Activated CD8-positive, alpha-beta memory T cell treated with anti-CD3 and anti-CD28 coated beads for 4 hours (primary cell): ENCODE measurements around the gene GLI3.
"Not testable (repeated sequence)": the region's sequence is repeated elsewhere in the genome, so short reads cannot be mapped to it uniquely, and the experiment has no call there.

ENCODE experiments used
- DNase-seq, 2 donors: peaks; one replicate each; pipeline ENCODE4 v3.0.0-alpha.2; 2020; ENCODE audit warnings: low read depth in 2 of 2

The GLI3 gene

GRCh38 chr7:42212541-42213090 is 24.4 kb downstream of the GLI3 start:
- no peak for DNase-seq

GRCh38 chr7:42211938-42212337 is 25.1 kb downstream of the GLI3 start:
- no peak for DNase-seq

GRCh38 chr7:42210779-42211178 is 26.2 kb downstream of the GLI3 start:
- no peak for DNase-seq

GRCh38 chr7:42210333-42210732 is 26.7 kb downstream of the GLI3 start:
- DNase-seq: no peak

GRCh38 chr7:42209085-42209484 is 27.9 kb downstream of the GLI3 start:
- not testable (repeated sequence) for DNase-seq

- no peak for DNase-seq
These were observed 28.4 kb downstream of the GLI3 start for GRCh38 chr7:42208572-42208971.

GRCh38 chr7:42207420-42207819 is 29.6 kb downstream of the GLI3 start:
- DNase-seq: no peak

- no peak for DNase-seq
These were observed 33.7 kb downstream of the GLI3 start for GRCh38 chr7:42203336-42203735.

GRCh38 chr7:42202601-42203000 is 34.4 kb downstream of the GLI3 start:
- DNase-seq: no peak

GRCh38 chr7:42198974-42199668 is 37.9 kb downstream of the GLI3 start:
- no peak for DNase-seq

GRCh38 chr7:42198296-42198695 is 38.7 kb downstream of the GLI3 start:
- no peak for DNase-seq

- no peak for DNase-seq
These were observed 39.6 kb downstream of the GLI3 start for GRCh38 chr7:42197451-42197850.

GRCh38 chr7:42194238-42194637 is 42.8 kb downstream of the GLI3 start:
- no peak for DNase-seq

- no peak for DNase-seq
These were observed 43.4 kb downstream of the GLI3 start for GRCh38 chr7:42193471-42194129.

- no peak for DNase-seq
These were observed 44.1 kb downstream of the GLI3 start for GRCh38 chr7:42192851-42193461.

- no peak for DNase-seq
These were observed 44.9 kb downstream of the GLI3 start for GRCh38 chr7:42192066-42192465.

- no peak for DNase-seq
These were observed 47.5 kb downstream of the GLI3 start for GRCh38 chr7:42189535-42189934.

GRCh38 chr7:42186151-42186550 is 50.9 kb downstream of the GLI3 start:
- no peak for DNase-seq

- no peak for DNase-seq
These were observed 51.3 kb downstream of the GLI3 start for GRCh38 chr7:42185726-42186125.

- no peak for DNase-seq
These were observed 53.5 kb downstream of the GLI3 start for GRCh38 chr7:42183547-42183946.

- no peak for DNase-seq
These were observed 55.4 kb downstream of the GLI3 start for GRCh38 chr7:42181566-42181965.

- DNase-seq: no peak
These were observed 56.2 kb downstream of the GLI3 start for GRCh38 chr7:42180806-42181205.

- DNase-seq: no peak
These were observed 60.3 kb downstream of the GLI3 start for GRCh38 chr7:42176724-42177101.
